GM23338 (cell line): ENCODE data around the gene TNS4. TPM values are rescaled to one million over a fixed set of nuclear protein-coding genes. Genes with fewer than 3 reads are reported as not detected.

ENCODE experiments used
- ATAC-seq: fragments of 200-7000 bp; cut with Tn5 transposase; 3 replicates; pipeline ENCODE4 v1.9.1; 2020
- DNase-seq: peaks from one replicate; pipeline ENCODE4 v3.0.0-alpha.2; 2015; ENCODE audit warnings: low spot score
- H2AFZ ChIP-seq: fragments of 200-600 bp; sonication (generic); 2 replicates; pipeline ENCODE4 v1.8.0; 2016; ENCODE audit warnings: antibody characterized with exemption, mild to moderate bottlenecking, moderate library complexity
- H3F3A ChIP-seq: fragments of 200-600 bp; sonication (generic); replicated peaks from 2 replicates; pipeline ENCODE4 v1.8.0; 2017; ENCODE audit warnings: antibody characterized with exemption, mixed run types, low read depth
- H3K27ac ChIP-seq: fragments of 200-600 bp; sonication (generic); 2 replicates; pipeline ENCODE4 v1.6.1; 2016; ENCODE audit warnings: low read depth
- H3K27me3 ChIP-seq: fragments of 200-600 bp; sonication (generic); 2 replicates; pipeline ENCODE4 v1.8.0; 2016; ENCODE audit warnings: mild to moderate bottlenecking, mixed run types, moderate library complexity; ENCODE audit not compliant: insufficient read depth
- H3K36me3 ChIP-seq: fragments of 200-600 bp; sonication (generic); 2 replicates; pipeline ENCODE4 v1.8.0; 2016; ENCODE audit warnings: mild to moderate bottlenecking; ENCODE audit not compliant: insufficient read depth
- H3K4me1 ChIP-seq: fragments of 200-600 bp; sonication (generic); 2 replicates; pipeline ENCODE4 v1.8.0; 2016; ENCODE audit warnings: mild to moderate bottlenecking, moderate library complexity; ENCODE audit not compliant: insufficient read depth
- H3K4me2 ChIP-seq: fragments of 200-600 bp; sonication (generic); 2 replicates; pipeline ENCODE4 v1.7.1; 2017; ENCODE audit warnings: mixed run types
- H3K4me3 ChIP-seq: fragments of 200-600 bp; sonication (generic); 2 replicates; pipeline ENCODE4 v1.6.1; 2016; ENCODE audit warnings: mixed run types
- H3K79me2 ChIP-seq: fragments of 200-600 bp; sonication (generic); replicated peaks from 2 replicates; pipeline ENCODE4 v1.8.0; 2017; ENCODE audit warnings: mild to moderate bottlenecking; ENCODE audit not compliant: insufficient read depth
- H3K9me2 ChIP-seq: fragments of 200-600 bp; sonication (generic); 2 replicates; pipeline ENCODE4 v1.8.0; 2017; ENCODE audit not compliant: insufficient read depth
- H4K20me1 ChIP-seq: fragments of 200-600 bp; sonication (generic); replicated peaks from 2 replicates; pipeline ENCODE4 v1.8.0; 2017; ENCODE audit warnings: mild to moderate bottlenecking; ENCODE audit not compliant: insufficient read depth
- H3K27ac Mint-ChIP-seq: 2 replicates; pipeline ENCODE4 v1.8.0; 2020; ENCODE audit warnings: inconsistent platforms, mild to moderate bottlenecking, moderate library complexity, mixed read lengths
- H3K27me3 Mint-ChIP-seq: 3 replicates; pipeline ENCODE4 v1.8.0; 2022; ENCODE audit warnings: low read depth, mild to moderate bottlenecking, moderate library complexity, mixed read lengths, inconsistent platforms; ENCODE audit not compliant: insufficient read depth, poor library complexity
- H3K36me3 Mint-ChIP-seq: 3 replicates; pipeline ENCODE4 v1.8.0; 2021; ENCODE audit warnings: low read depth, mild to moderate bottlenecking, inconsistent platforms, moderate library complexity, mixed read lengths
- H3K4me1 Mint-ChIP-seq: 3 replicates; pipeline ENCODE4 v1.8.0; 2020; ENCODE audit warnings: mild to moderate bottlenecking, inconsistent platforms, mixed read lengths
- H3K4me3 Mint-ChIP-seq: 3 replicates; pipeline ENCODE4 v1.8.0; 2021; ENCODE audit warnings: moderate library complexity, mild to moderate bottlenecking, inconsistent platforms, mixed read lengths
- H3K9me3 Mint-ChIP-seq: 3 replicates; pipeline ENCODE4 v1.8.0; 2020; ENCODE audit warnings: moderate library complexity, mild to moderate bottlenecking, inconsistent platforms, mixed read lengths
- CREB1 ChIP-seq: fragments of 250-450 bp; sonication (Bioruptor Pico); IDR thresholded peaks from 2 replicates; pipeline ENCODE4 v1.5.0; 2020; ENCODE audit warnings: low read depth, mild to moderate bottlenecking, moderate library complexity
- CTCF ChIP-seq, 2 experiments: fragments of 200-600 bp in 1 of 2; sonication (generic) in 1 of 2; conservative IDR thresholded peaks; 2 replicates each; pipeline versions ENCODE4 v1.5.1 to v1.6.1; 2016 to 2017; ENCODE audit warnings: antibody characterized with exemption in 2 of 2, low read depth in 2 of 2, mild to moderate bottlenecking in 2 of 2, moderate library complexity in 1 of 2
- ETS1 ChIP-seq: IDR thresholded peaks from 2 replicates; pipeline ENCODE4 v1.6.1; 2016; ENCODE audit warnings: antibody characterized with exemption
- EZH2 ChIP-seq: fragments of 200-600 bp; sonication (generic); IDR thresholded peaks from one replicate; pipeline ENCODE4 v1.8.0; 2017; ENCODE audit warnings: antibody characterized with exemption, mild to moderate bottlenecking, low read depth; ENCODE audit not compliant: unreplicated experiment
- EZH2phosphoT487 ChIP-seq: fragments of 200-600 bp; sonication (generic); IDR thresholded peaks from one replicate; pipeline ENCODE4 v1.8.1; 2018; ENCODE audit warnings: antibody characterized with exemption; ENCODE audit not compliant: unreplicated experiment
- JUNB ChIP-seq: IDR thresholded peaks from one replicate; pipeline ENCODE4 v1.6.1; 2016; ENCODE audit warnings: antibody characterized with exemption; ENCODE audit not compliant: unreplicated experiment
- NANOG ChIP-seq: IDR thresholded peaks from 2 replicates; pipeline ENCODE4 v1.6.1; 2016; ENCODE audit warnings: antibody characterized with exemption, borderline replicate concordance
- POLR2AphosphoS5 ChIP-seq: IDR thresholded peaks from 2 replicates; pipeline ENCODE4 v1.6.1; 2016; ENCODE audit warnings: antibody characterized with exemption, low read depth
- REST ChIP-seq: IDR thresholded peaks from one replicate; pipeline ENCODE4 v1.6.1; 2018; ENCODE audit warnings: antibody characterized with exemption; ENCODE audit not compliant: unreplicated experiment
- STAT1 ChIP-seq: IDR thresholded peaks from one replicate; pipeline ENCODE4 v1.6.1; 2016; ENCODE audit warnings: antibody characterized with exemption; ENCODE audit not compliant: unreplicated experiment
- ZNF114 ChIP-seq: fragments of 250-450 bp; sonication (Bioruptor Pico); IDR thresholded peaks from 2 replicates; pipeline ENCODE4 v1.5.0; 2020; ENCODE audit warnings: mild to moderate bottlenecking, moderate library complexity
- ZNF331 ChIP-seq: fragments of 250-450 bp; sonication (Bioruptor Pico); IDR thresholded peaks from 2 replicates; pipeline ENCODE4 v1.5.0; 2020; ENCODE audit warnings: low read depth, mild to moderate bottlenecking, moderate library complexity
- ZNF462 ChIP-seq: fragments of 250-450 bp; sonication (Bioruptor Pico); IDR thresholded peaks from 2 replicates; pipeline ENCODE4 v1.5.0; 2020; ENCODE audit warnings: mild to moderate bottlenecking, moderate library complexity
- polyA plus RNA-seq: library from polyadenylated mRNA; unstranded; fragments of >200 nt; fragmentation: Nextera tagmentation; extraction: Ambion mirVana; gene quantifications from 2 replicates; pipeline ENCODE4 v1.2.1, GENCODE V29; 2016
- total RNA-seq: library from RNA; depleted of rRNA; stranded (reverse); fragments of >200 nt; shearing (Covaris generic); gene quantifications from 2 replicates; pipeline ENCODE4 v1.2.3, GENCODE V29; 2014

The TNS4 gene
- total and polyA plus RNA-seq, 2 experiments from 2014 or later: 0.31 to 4.9 TPM

GRCh38 chr17:40514013-40514875, 12.8 kb upstream of the TNS4 start:
- Mint-ChIP-seq H3K36me3 (no peaks in the 10 kb centered on the region), H3K27ac (no peak overlapping the region), H3K9me3 (no peaks in the 10 kb centered on the region), H3K4me3 (no peak overlapping the region), H3K4me1 (peaks cover 22% of the 10 kb centered on the region), H3K27me3 (peaks cover 11% of the 10 kb centered on the region)
- peaks cover 5% of the 10 kb centered on the region; the same call in 1 of the 2 replicates for H3K4me1 ChIP-seq
- no peaks in the 10 kb centered on the region for H3K9me2 ChIP-seq
- H3K27me3 ChIP-seq: no peaks in the 10 kb centered on the region
- DNase-seq: no peak
- no peak overlapping the region for H2AFZ ChIP-seq
- no peaks in the 10 kb centered on the region for H3F3A ChIP-seq
- TF ChIP-seq ZNF462 (CRISPR knock-in tag) (no peak), POLR2AphosphoS5 (no peak), CREB1 (CRISPR knock-in tag) (no peak), ZNF114 (CRISPR knock-in tag) (no peak), REST (no peak), NANOG (no peak), EZH2 (no peak), ZNF331 (CRISPR knock-in tag) (no peak), EZH2phosphoT487 (no peak), JUNB (no peak), STAT1 (no peak), CTCF (conservative IDR thresholded peaks at IDR 0.05; ENCODE audit: low read depth in 2 of 2) (no peak), ETS1 (no peak)
- ATAC-seq: no peak
- no peaks in the 10 kb centered on the region for H3K36me3 ChIP-seq
- H3K4me3 ChIP-seq: no peak overlapping the region
- H3K27ac ChIP-seq: no peak overlapping the region
- H4K20me1 ChIP-seq: no peaks in the 10 kb centered on the region
- no peaks in the 10 kb centered on the region for H3K79me2 ChIP-seq
- H3K4me2 ChIP-seq: no peak overlapping the region
